ENCODE measurements around the gene HOXB7. TPM values are rescaled to one million over a fixed set of nuclear protein-coding genes. Genes with fewer than 3 reads are reported as not detected.

HOXB7 gene
- total and polyA plus RNA-seq, 2 of the 13 experiments (the other 11 are each of a cell fraction or from before 2014, with no cell fraction given): 0.04 TPM; not detected in 1

- in situ Hi-C loops (cut with HindIII; ENCODE audit: extremely low pct_ligation_motif_present, low pct_unique_long_range_greater_than_20kb): no loop called here
- ATAC-seq (no peak), DNase-seq (ENCODE audit: low spot score) (no peak), FAIRE-seq (no peak)
- no peak overlapping the region for H3K4me2 ChIP-seq (ENCODE audit: low read depth, low read length)
- CTCF ChIA-PET (ENCODE audit: low intra/inter-chr PET ratio, low total read pairs): no interaction called here
- peaks cover 19% of the 10 kb centered on the region for H3K4me1 ChIP-seq (ENCODE audit: insufficient read depth, low read length)
- no peak overlapping the region for H3K27ac ChIP-seq (ENCODE audit: extremely low read length, insufficient read depth, low read length)
- no peaks in the 10 kb centered on the region for H3K79me2 ChIP-seq (ENCODE audit: insufficient read depth, low read length)
- H3K36me3 ChIP-seq (replicated peaks in 1 of 2; ENCODE audit: control insufficient read depth in 1 of 2, insufficient read depth in 2 of 2, low read length in 2 of 2): no peaks in the 10 kb centered on the region
- POLR2A ChIA-PET: no interaction called here
- H2AFZ ChIP-seq (ENCODE audit: low read length): no peak overlapping the region
- H3K9me3 ChIP-seq (ENCODE audit: low read length): no peaks in the 10 kb centered on the region
- H3K4me3 ChIP-seq (replicated peaks in 1 of 3; ENCODE audit: insufficient read depth in 1 of 3, low read depth in 2 of 3, low read length in 3 of 3): no peak overlapping the region
- intact Hi-C loops (cut with micrococcal nuclease; ENCODE audit: unreplicated experiment): no loop called here
- peaks cover 24 to 95% of the 10 kb centered on the region in 2 experiments; a peak in 4 of 5 replicates for H3K27me3 ChIP-seq (ENCODE audit: control insufficient read depth in 1 of 2, insufficient read depth in 2 of 2, low read length in 2 of 2)
- peaks cover 2% of the 10 kb centered on the region; the same call in 1 of the 2 replicates for H4K20me1 ChIP-seq (ENCODE audit: insufficient read depth, low read length)
- no peak overlapping the region for H3K9ac ChIP-seq (ENCODE audit: insufficient read depth, low read depth, low read length)
- 15% methylated on average over 9 of the region's 9 CpGs for WGBS (ENCODE audit: low lambda C conversion rate)
- no TSS peak for BruUV-seq (replicated peaks)
- TF ChIP-seq ZNF333 (CRISPR knock-in tag; IDR thresholded peaks at IDR 0.05; ENCODE audit: borderline replicate concordance): no peak
- TF ChIP-seq PPARG (CRISPR knock-in tag; conservative IDR thresholded peaks at IDR 0.05): no peak
- TF ChIP-seq NPAS2 (CRISPR knock-in tag; IDR thresholded peaks at IDR 0.05; ENCODE audit: borderline replicate concordance): no peak
- no peak for TF ChIP-seq ZBTB20 (CRISPR knock-in tag; IDR thresholded peaks at IDR 0.05; ENCODE audit: borderline replicate concordance, low read depth)
- TF ChIP-seq MXD1 (CRISPR knock-in tag; IDR thresholded peaks at IDR 0.05): no peak
- no peak for TF ChIP-seq ZNF83 (CRISPR knock-in tag; IDR thresholded peaks at IDR 0.05; ENCODE audit: borderline replicate concordance)
- TF ChIP-seq MNT (IDR thresholded peaks at IDR 0.05): no peak
- no peak for TF ChIP-seq ZNF777 (CRISPR knock-in tag; IDR thresholded peaks at IDR 0.05)
- TF ChIP-seq NONO (IDR thresholded peaks at IDR 0.05): no peak
- TF ChIP-seq NONO (CRISPR knock-in tag; conservative IDR thresholded peaks at IDR 0.05): no peak
- TF ChIP-seq JUNB (CRISPR knock-in tag; IDR thresholded peaks at IDR 0.05; ENCODE audit: borderline replicate concordance): no peak
- no peak for TF ChIP-seq TGIF2 (CRISPR knock-in tag; IDR thresholded peaks at IDR 0.05)
- no peak for TF ChIP-seq HMG20B (CRISPR knock-in tag; conservative IDR thresholded peaks at IDR 0.05)
- no peak for TF ChIP-seq ATF3 (CRISPR knock-in tag; IDR thresholded peaks at IDR 0.05)
- TF ChIP-seq PLSCR1 (CRISPR knock-in tag; IDR thresholded peaks at IDR 0.05; ENCODE audit: borderline replicate concordance): no peak
- TF ChIP-seq ZNF691 (CRISPR knock-in tag; IDR thresholded peaks at IDR 0.05; ENCODE audit: borderline replicate concordance, low read depth): no peak
- TF ChIP-seq GMEB1 (CRISPR knock-in tag; IDR thresholded peaks at IDR 0.05; ENCODE audit: borderline replicate concordance): no peak
- TF ChIP-seq MTF2 (CRISPR knock-in tag; IDR thresholded peaks at IDR 0.05; ENCODE audit: borderline replicate concordance): no peak
- TF ChIP-seq CCAR2 (optimal IDR thresholded peaks at IDR 0.05; ENCODE audit: low read depth, low read length): no peak
These were observed 3.8 kb downstream of the HOXB7 start for GRCh38 chr17:48606892-48607614.

Measured in HepG2 (cell line).